ENCODE data around the gene CTLA4.

CTLA4 gene

DNA sequence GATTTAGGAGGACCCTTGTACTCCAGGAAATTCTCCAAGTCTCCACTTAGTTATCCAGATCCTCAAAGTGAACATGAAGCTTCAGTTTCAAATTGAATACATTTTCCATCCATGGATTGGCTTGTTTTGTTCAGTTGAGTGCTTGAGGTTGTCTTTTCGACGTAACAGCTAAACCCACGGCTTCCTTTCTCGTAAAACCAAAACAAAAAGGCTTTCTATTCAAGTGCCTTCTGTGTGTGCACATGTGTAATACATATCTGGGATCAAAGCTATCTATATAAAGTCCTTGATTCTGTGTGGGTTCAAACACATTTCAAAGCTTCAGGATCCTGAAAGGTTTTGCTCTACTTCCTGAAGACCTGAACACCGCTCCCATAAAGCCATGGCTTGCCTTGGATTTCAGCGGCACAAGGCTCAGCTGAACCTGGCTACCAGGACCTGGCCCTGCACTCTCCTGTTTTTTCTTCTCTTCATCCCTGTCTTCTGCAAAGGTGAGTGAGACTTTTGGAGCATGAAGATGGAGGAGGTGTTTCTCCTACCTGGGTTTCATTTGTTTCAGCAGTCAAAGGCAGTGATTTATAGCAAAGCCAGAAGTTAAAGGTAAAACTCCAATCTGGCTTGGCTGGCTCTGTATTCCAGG, at the start of gene CTLA4:
Gene CTLA4 (plus strand): TSS at position 211 of the 640 bp plus-strand sequence. CDS start 172 bp downstream, at position 383.
- no peak within 1 kb of the TSS for H3K27ac ChIP-seq (ENCODE audit: low read depth in 2 of 2, low read length in 2 of 2)
- no peak within 1 kb of the TSS for H3K9ac ChIP-seq (ENCODE audit: low read depth in 1 of 2, low read length in 2 of 2)
- no peaks in the 10 kb centered on the region for H3K27me3 ChIP-seq (ENCODE audit: control insufficient read depth in 2 of 2, insufficient read depth in 2 of 2, low read length in 2 of 2)
- no peaks in the 10 kb centered on the region for H3K9me3 ChIP-seq (ENCODE audit: control insufficient read depth in 2 of 2, low read length in 2 of 2)
- H3K4me1 ChIP-seq (ENCODE audit: control insufficient read depth in 2 of 2, insufficient read depth in 2 of 2, low read length in 2 of 2) = no peaks in the 10 kb centered on the region
- H3K36me3 ChIP-seq (ENCODE audit: control insufficient read depth in 2 of 2, insufficient read depth in 2 of 2, low read length in 2 of 2) = no peaks in the 10 kb centered on the region
- peak within 1 kb of the TSS in 1 of 2 donors; percentile 35 for H3K4me3 ChIP-seq (ENCODE audit: low read length in 2 of 2)

DNA sequence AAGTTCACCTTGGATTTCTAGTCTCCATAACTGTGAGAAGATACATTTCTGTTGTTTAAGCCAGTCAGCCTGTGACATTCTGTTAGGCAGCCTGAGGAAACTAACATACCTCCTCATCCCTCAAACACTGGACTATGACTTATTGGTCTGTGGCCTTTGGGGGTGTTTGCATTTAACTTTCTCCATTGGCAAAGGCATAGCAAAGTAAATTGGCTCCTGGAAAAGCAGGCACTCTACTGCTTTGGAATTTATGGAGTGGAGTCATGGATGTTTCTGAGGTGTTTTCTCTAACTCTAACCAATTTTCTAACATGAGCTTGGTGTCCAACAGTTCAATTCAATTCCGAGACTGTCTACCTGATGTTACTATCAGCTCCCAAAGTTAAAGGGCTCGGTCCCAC, 48.9 kb upstream of the CTLA4 start:
- no peaks in the 10 kb centered on the region for H3K27me3 ChIP-seq (ENCODE audit: control insufficient read depth in 2 of 2, insufficient read depth in 2 of 2, low read length in 2 of 2)
- no peak overlapping the region for H3K27ac ChIP-seq (ENCODE audit: low read depth in 2 of 2, low read length in 2 of 2)
- no peaks in the 10 kb centered on the region for H3K9me3 ChIP-seq (ENCODE audit: control insufficient read depth in 2 of 2, low read length in 2 of 2)
- peaks cover 16 to 18% of the 10 kb centered on the region in 2 donors for H3K4me1 ChIP-seq (ENCODE audit: control insufficient read depth in 2 of 2, insufficient read depth in 2 of 2, low read length in 2 of 2)
- H3K4me3 ChIP-seq (ENCODE audit: low read length in 2 of 2) = no peak overlapping the region
- H3K9ac ChIP-seq (ENCODE audit: low read depth in 1 of 2, low read length in 2 of 2) = no peak overlapping the region
- no peaks in the 10 kb centered on the region for H3K36me3 ChIP-seq (ENCODE audit: control insufficient read depth in 2 of 2, insufficient read depth in 2 of 2, low read length in 2 of 2)

DNA sequence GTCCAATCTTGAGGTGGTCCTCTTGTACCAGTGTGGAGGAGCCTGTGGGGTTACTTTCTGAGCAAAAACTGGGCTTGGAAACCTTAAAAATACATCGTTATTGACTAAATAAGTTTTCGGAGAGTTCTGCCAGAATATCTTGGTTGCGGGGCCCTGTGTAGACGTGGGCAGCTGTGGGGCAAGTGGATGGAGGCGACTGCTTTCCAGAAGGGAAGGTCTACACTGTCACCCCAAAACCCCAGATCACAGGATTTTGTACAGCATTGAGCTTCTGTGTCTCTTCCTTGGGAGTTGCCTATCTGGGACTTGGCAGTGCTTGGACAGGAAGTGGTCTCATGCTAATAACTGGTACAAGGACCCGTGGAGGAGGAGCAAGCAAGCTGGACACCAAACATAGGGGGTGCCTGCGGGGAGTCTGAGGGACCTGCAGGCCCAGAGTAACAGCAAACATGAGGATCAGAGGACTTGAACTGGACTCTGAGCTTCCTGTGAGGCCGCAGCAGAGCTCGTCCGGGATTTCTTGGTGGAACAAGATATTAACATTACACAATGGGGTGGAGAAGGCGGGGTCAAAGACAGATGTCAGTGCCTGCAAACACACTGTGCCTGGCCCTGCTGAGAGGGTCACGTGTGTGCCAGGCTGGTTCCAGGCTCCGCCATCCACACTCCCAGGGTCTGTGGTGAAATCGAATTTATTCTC, 48.0 kb upstream of the CTLA4 start:
- Histone ChIP-seq H3K4me1 (ENCODE audit: control insufficient read depth in 2 of 2, insufficient read depth in 2 of 2, low read length in 2 of 2) (peaks cover 8 to 11% of the 10 kb centered on the region in 2 donors), H3K9ac (ENCODE audit: low read depth in 1 of 2, low read length in 2 of 2) (no peak overlapping the region), H3K4me3 (ENCODE audit: low read length in 2 of 2) (no peak overlapping the region), H3K27ac (ENCODE audit: low read depth in 2 of 2, low read length in 2 of 2) (no peak overlapping the region), H3K9me3 (ENCODE audit: control insufficient read depth in 2 of 2, low read length in 2 of 2) (no peaks in the 10 kb centered on the region), H3K36me3 (ENCODE audit: control insufficient read depth in 2 of 2, insufficient read depth in 2 of 2, low read length in 2 of 2) (no peaks in the 10 kb centered on the region), H3K27me3 (ENCODE audit: control insufficient read depth in 2 of 2, insufficient read depth in 2 of 2, low read length in 2 of 2) (no peaks in the 10 kb centered on the region)

DNA sequence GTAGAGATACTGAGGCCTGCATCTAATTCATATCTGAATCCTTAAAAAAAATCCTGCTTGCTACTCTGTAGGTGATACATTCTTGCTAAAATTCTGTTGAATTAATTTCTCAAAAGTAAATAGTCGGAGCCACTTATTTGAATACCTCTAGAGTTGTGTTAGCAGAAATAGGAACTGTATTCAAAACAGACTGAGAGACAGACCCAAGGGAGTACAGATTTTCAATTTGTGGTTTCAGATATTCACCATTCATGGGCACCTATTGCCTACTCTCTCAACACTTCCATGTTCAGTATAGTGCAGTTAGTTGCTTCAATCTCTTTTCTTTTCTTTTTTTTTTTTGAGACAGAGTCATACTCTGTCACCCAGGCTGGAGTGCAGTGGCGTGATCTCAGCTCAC, 46.6 kb upstream of the CTLA4 start:
- H3K4me1 ChIP-seq (ENCODE audit: control insufficient read depth in 2 of 2, insufficient read depth in 2 of 2, low read length in 2 of 2) = peaks cover 2% of the 10 kb centered on the region in 2 donors
- H3K4me3 ChIP-seq (ENCODE audit: low read length in 2 of 2) = no peak overlapping the region
- no peak overlapping the region for H3K27ac ChIP-seq (ENCODE audit: low read depth in 2 of 2, low read length in 2 of 2)
- no peaks in the 10 kb centered on the region for H3K9me3 ChIP-seq (ENCODE audit: control insufficient read depth in 2 of 2, low read length in 2 of 2)
- H3K9ac ChIP-seq (ENCODE audit: low read depth in 1 of 2, low read length in 2 of 2) = no peak overlapping the region
- no peaks in the 10 kb centered on the region for H3K27me3 ChIP-seq (ENCODE audit: control insufficient read depth in 2 of 2, insufficient read depth in 2 of 2, low read length in 2 of 2)
- H3K36me3 ChIP-seq (ENCODE audit: control insufficient read depth in 2 of 2, insufficient read depth in 2 of 2, low read length in 2 of 2) = no peaks in the 10 kb centered on the region

DNA sequence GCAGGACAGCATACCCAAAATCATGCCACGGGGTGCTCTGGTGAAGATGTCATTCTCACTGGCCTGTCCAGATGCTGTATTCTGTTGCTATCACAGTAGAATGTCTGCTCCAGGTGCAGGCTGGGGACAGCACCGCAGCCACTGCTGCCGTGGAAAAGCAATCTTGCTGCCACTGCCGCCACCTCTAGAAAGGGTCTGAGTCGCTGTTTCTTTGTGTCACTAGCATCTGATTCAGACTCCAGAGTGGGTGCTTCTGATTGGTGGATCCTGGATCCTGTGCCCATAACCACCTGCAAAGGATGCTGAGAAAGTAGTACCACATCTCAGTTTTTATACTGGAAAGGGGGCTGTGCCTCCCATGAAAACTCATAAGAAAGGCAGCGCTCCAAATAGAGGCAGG, 45.3 kb upstream of the CTLA4 start:
- no peak overlapping the region for H3K9ac ChIP-seq (ENCODE audit: low read depth in 1 of 2, low read length in 2 of 2)
- no peaks in the 10 kb centered on the region for H3K4me1 ChIP-seq (ENCODE audit: control insufficient read depth in 2 of 2, insufficient read depth in 2 of 2, low read length in 2 of 2)
- H3K27me3 ChIP-seq (ENCODE audit: control insufficient read depth in 2 of 2, insufficient read depth in 2 of 2, low read length in 2 of 2) = no peaks in the 10 kb centered on the region
- H3K4me3 ChIP-seq (ENCODE audit: low read length in 2 of 2) = no peak overlapping the region
- H3K9me3 ChIP-seq (ENCODE audit: control insufficient read depth in 2 of 2, low read length in 2 of 2) = no peaks in the 10 kb centered on the region
- H3K27ac ChIP-seq (ENCODE audit: low read depth in 2 of 2, low read length in 2 of 2) = no peak overlapping the region
- no peaks in the 10 kb centered on the region for H3K36me3 ChIP-seq (ENCODE audit: control insufficient read depth in 2 of 2, insufficient read depth in 2 of 2, low read length in 2 of 2)

DNA sequence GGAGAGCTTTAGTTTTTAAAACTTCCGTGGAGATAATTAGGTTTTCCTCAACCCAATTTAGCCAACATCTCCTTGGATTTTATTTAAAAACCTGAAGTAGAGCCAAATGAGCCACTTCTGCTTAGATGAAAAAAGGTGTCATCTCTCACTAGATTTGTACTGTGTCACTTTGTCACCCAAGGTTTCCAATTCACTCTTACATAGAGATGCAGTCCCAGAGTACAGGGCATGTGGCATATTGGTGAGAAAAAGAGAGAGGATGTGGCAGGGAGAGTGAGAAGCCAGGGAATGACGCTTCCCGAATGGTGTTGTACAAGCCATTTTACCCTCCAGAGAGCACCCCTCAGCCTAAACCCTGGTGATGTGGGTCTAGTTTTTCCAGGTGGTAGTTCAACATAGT, 44.4 kb upstream of the CTLA4 start:
- H3K4me1 ChIP-seq (ENCODE audit: control insufficient read depth in 2 of 2, insufficient read depth in 2 of 2, low read length in 2 of 2) = no peaks in the 10 kb centered on the region
- no peaks in the 10 kb centered on the region for H3K9me3 ChIP-seq (ENCODE audit: control insufficient read depth in 2 of 2, low read length in 2 of 2)
- no peak overlapping the region for H3K27ac ChIP-seq (ENCODE audit: low read depth in 2 of 2, low read length in 2 of 2)
- H3K4me3 ChIP-seq (ENCODE audit: low read length in 2 of 2) = no peak overlapping the region
- no peak overlapping the region for H3K9ac ChIP-seq (ENCODE audit: low read depth in 1 of 2, low read length in 2 of 2)
- no peaks in the 10 kb centered on the region for H3K36me3 ChIP-seq (ENCODE audit: control insufficient read depth in 2 of 2, insufficient read depth in 2 of 2, low read length in 2 of 2)
- no peaks in the 10 kb centered on the region for H3K27me3 ChIP-seq (ENCODE audit: control insufficient read depth in 2 of 2, insufficient read depth in 2 of 2, low read length in 2 of 2)

DNA sequence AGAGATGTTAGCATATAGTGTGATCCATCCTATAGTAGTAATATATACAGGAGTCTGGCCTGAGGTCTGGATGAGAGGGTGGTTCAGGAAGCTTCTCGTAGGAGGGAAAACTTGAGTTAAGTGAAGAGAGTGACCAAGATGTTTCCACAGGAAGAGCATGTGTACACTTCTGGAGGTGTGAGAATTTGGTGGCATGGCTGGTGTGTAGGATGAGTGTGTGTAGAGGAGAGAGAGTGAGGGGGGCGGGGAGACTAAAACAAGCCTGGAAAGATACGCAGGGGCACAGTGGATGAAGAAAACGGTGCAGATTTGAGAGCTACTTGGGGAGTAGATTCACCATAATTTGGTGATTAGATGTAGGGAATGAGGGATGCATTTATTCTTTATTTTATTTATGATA, 43.5 kb upstream of the CTLA4 start:
- Histone ChIP-seq H3K4me1 (ENCODE audit: control insufficient read depth in 2 of 2, insufficient read depth in 2 of 2, low read length in 2 of 2) (no peaks in the 10 kb centered on the region), H3K36me3 (ENCODE audit: control insufficient read depth in 2 of 2, insufficient read depth in 2 of 2, low read length in 2 of 2) (no peaks in the 10 kb centered on the region), H3K27ac (ENCODE audit: low read depth in 2 of 2, low read length in 2 of 2) (no peak overlapping the region), H3K9ac (ENCODE audit: low read depth in 1 of 2, low read length in 2 of 2) (no peak overlapping the region), H3K27me3 (ENCODE audit: control insufficient read depth in 2 of 2, insufficient read depth in 2 of 2, low read length in 2 of 2) (no peaks in the 10 kb centered on the region), H3K4me3 (ENCODE audit: low read length in 2 of 2) (no peak overlapping the region), H3K9me3 (ENCODE audit: control insufficient read depth in 2 of 2, low read length in 2 of 2) (no peaks in the 10 kb centered on the region)

DNA sequence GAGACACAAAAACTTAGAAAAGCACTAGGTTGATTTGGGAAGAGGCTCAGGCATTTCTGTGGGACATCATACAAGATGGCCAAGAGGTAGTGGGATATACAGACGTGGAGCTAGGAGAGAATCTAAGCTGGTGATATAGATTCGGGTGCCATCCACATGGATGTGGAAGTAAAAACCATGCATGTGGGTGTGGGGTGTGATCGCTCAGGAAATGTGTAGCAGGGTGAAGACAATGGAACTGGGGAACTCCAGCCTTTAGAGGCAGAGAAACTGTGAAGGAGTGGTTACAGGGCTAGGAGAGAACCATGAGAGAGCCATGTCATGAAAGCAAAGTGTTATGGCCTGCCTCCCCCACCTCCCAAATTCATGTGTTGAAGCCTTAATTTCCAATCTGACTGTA, 43.0 kb upstream of the CTLA4 start:
- Histone ChIP-seq H3K4me3 (ENCODE audit: low read length in 2 of 2) (no peak overlapping the region), H3K27ac (ENCODE audit: low read depth in 2 of 2, low read length in 2 of 2) (no peak overlapping the region), H3K9me3 (ENCODE audit: control insufficient read depth in 2 of 2, low read length in 2 of 2) (no peaks in the 10 kb centered on the region), H3K9ac (ENCODE audit: low read depth in 1 of 2, low read length in 2 of 2) (no peak overlapping the region), H3K27me3 (ENCODE audit: control insufficient read depth in 2 of 2, insufficient read depth in 2 of 2, low read length in 2 of 2) (no peaks in the 10 kb centered on the region), H3K4me1 (ENCODE audit: control insufficient read depth in 2 of 2, insufficient read depth in 2 of 2, low read length in 2 of 2) (no peaks in the 10 kb centered on the region), H3K36me3 (ENCODE audit: control insufficient read depth in 2 of 2, insufficient read depth in 2 of 2, low read length in 2 of 2) (no peaks in the 10 kb centered on the region)

DNA sequence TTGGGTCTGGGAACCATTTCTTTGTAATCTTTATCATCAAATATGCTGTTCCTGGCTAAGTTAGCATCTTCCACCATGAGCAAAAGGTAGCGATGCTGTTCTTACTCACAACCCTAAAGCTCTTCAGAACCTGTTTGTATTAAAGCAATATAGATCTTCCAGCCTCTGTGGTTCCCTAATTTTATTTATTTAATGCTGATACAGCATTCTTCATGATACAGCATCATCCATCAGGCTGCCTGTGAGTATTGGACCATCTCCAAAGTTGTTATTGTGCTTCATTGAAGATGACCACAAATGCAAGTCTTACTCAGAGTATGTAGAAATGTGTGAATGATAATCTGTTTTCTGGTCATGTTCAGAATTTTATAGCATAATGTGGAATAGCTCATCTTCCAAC, 40.9 kb upstream of the CTLA4 start:
- no peak overlapping the region for H3K4me3 ChIP-seq (ENCODE audit: low read length in 2 of 2)
- no peaks in the 10 kb centered on the region for H3K4me1 ChIP-seq (ENCODE audit: control insufficient read depth in 2 of 2, insufficient read depth in 2 of 2, low read length in 2 of 2)
- H3K27me3 ChIP-seq (ENCODE audit: control insufficient read depth in 2 of 2, insufficient read depth in 2 of 2, low read length in 2 of 2) = no peaks in the 10 kb centered on the region
- H3K36me3 ChIP-seq (ENCODE audit: control insufficient read depth in 2 of 2, insufficient read depth in 2 of 2, low read length in 2 of 2) = no peaks in the 10 kb centered on the region
- no peak overlapping the region for H3K9ac ChIP-seq (ENCODE audit: low read depth in 1 of 2, low read length in 2 of 2)
- no peaks in the 10 kb centered on the region for H3K9me3 ChIP-seq (ENCODE audit: control insufficient read depth in 2 of 2, low read length in 2 of 2)
- H3K27ac ChIP-seq (ENCODE audit: low read depth in 2 of 2, low read length in 2 of 2) = no peak overlapping the region

DNA sequence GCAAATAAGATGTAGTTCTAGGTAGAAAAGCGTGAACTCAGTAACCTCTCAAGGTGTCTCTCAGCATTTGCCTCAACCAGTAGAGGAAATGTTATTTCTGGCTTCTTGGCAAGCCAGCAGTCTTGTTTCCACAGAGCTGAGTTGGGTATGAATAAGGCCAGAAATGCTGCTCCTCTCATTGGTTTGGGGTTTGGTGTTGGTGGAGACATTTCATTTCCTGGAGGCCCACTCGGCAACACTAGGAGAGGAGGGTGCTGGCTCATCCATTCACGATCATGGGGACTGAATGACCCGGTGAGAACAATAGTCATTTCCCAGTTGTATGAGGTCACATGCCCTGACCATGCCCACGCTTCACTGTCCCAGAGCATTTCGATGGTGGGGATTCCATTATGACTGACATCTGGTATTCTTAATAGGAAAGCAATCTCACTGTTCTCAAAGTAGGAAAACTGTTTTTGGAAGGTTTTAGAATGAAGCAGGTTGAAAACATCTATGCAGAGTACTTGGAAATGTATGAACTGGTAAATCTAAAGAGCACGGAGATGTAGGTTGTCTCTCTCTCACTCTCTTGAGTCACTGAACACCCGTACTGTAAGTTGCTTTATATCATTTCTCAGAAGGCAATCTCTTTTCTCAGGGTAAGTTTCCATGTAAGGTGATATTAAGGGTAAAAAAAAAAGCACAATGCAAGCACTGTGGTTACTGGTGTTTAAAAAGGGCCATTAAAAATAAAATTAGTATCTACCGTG, 37.1 kb upstream of the CTLA4 start:
- H3K4me1 ChIP-seq (ENCODE audit: control insufficient read depth in 2 of 2, insufficient read depth in 2 of 2, low read length in 2 of 2) = no peaks in the 10 kb centered on the region
- H3K4me3 ChIP-seq (ENCODE audit: low read length in 2 of 2) = no peak overlapping the region
- no peaks in the 10 kb centered on the region for H3K36me3 ChIP-seq (ENCODE audit: control insufficient read depth in 2 of 2, insufficient read depth in 2 of 2, low read length in 2 of 2)
- H3K27me3 ChIP-seq (ENCODE audit: control insufficient read depth in 2 of 2, insufficient read depth in 2 of 2, low read length in 2 of 2) = no peaks in the 10 kb centered on the region
- H3K9ac ChIP-seq (ENCODE audit: low read depth in 1 of 2, low read length in 2 of 2) = no peak overlapping the region
- H3K27ac ChIP-seq (ENCODE audit: low read depth in 2 of 2, low read length in 2 of 2) = no peak overlapping the region
- no peaks in the 10 kb centered on the region for H3K9me3 ChIP-seq (ENCODE audit: control insufficient read depth in 2 of 2, low read length in 2 of 2)

Data from mucosa of rectum (tissue), 2 donors.